ENCODE results near the gene MME.
"Not testable (repeated sequence)": the region's sequence is repeated elsewhere in the genome, so short reads cannot be mapped to it uniquely, and the experiment has no call there.

The MME gene

GRCh38 chr3:155194973-155195957 lies 115.1 kb downstream of the MME start:
- no peak for DNase-seq (ENCODE audit: low read depth)

- DNase-seq (ENCODE audit: low read depth), result no peak
Observed at GRCh38 chr3:155196131-155197021, 116.3 kb downstream of the MME start.

GRCh38 chr3:155197786-155198185 lies 117.7 kb downstream of the MME start:
- DNase-seq (ENCODE audit: low read depth), result no peak

GRCh38 chr3:155202626-155203025 lies 122.5 kb downstream of the MME start:
- no peak for DNase-seq (ENCODE audit: low read depth)

GRCh38 chr3:155204851-155205250 lies 124.7 kb downstream of the MME start:
- DNase-seq (ENCODE audit: low read depth), result no peak

- no peak for DNase-seq (ENCODE audit: low read depth)
Observed at GRCh38 chr3:155208183-155208800, 128.2 kb downstream of the MME start.

- no peak for DNase-seq (ENCODE audit: low read depth)
Observed at GRCh38 chr3:155210736-155211135, 130.6 kb downstream of the MME start.

GRCh38 chr3:155211266-155211665 lies 131.1 kb downstream of the MME start:
- DNase-seq (ENCODE audit: low read depth), result no peak

GRCh38 chr3:155211940-155212339 lies 131.8 kb downstream of the MME start:
- no peak for DNase-seq (ENCODE audit: low read depth)

- not testable (repeated sequence) for DNase-seq (ENCODE audit: low read depth)
Observed at GRCh38 chr3:155216007-155216406, 135.9 kb downstream of the MME start.

GRCh38 chr3:155217591-155217990 lies 137.5 kb downstream of the MME start:
- DNase-seq (ENCODE audit: low read depth), result no peak

- DNase-seq (ENCODE audit: low read depth), result no peak
Observed at GRCh38 chr3:155218462-155218861, 138.3 kb downstream of the MME start.

GRCh38 chr3:155219106-155219505 lies 139.0 kb downstream of the MME start:
- no peak for DNase-seq (ENCODE audit: low read depth)

- DNase-seq (ENCODE audit: low read depth), result no peak
Observed at GRCh38 chr3:155225417-155225816, 145.3 kb downstream of the MME start.

GRCh38 chr3:155227141-155227540 lies 147.0 kb downstream of the MME start:
- DNase-seq (ENCODE audit: low read depth), result no peak

- no peak for DNase-seq (ENCODE audit: low read depth)
Observed at GRCh38 chr3:155228676-155229075, 148.6 kb downstream of the MME start.

GRCh38 chr3:155229086-155229485 lies 149.0 kb downstream of the MME start:
- no peak for DNase-seq (ENCODE audit: low read depth)

- no peak for DNase-seq (ENCODE audit: low read depth)
Observed at GRCh38 chr3:155230382-155230781, 150.3 kb downstream of the MME start.

- DNase-seq (ENCODE audit: low read depth), result no peak
Observed at GRCh38 chr3:155231792-155232191, 151.7 kb downstream of the MME start.

GRCh38 chr3:155232605-155233004 lies 152.5 kb downstream of the MME start:
- DNase-seq (ENCODE audit: low read depth), result no peak

GRCh38 chr3:155233213-155233612 lies 153.1 kb downstream of the MME start:
- no peak for DNase-seq (ENCODE audit: low read depth)

Measured in CMK (cell line).